Measurements from ENCODE around the gene HIVEP3.
A peak's percentile ranks its signal among the peaks of the same experiment; 100 is the strongest.

Gene HIVEP3

DNA sequence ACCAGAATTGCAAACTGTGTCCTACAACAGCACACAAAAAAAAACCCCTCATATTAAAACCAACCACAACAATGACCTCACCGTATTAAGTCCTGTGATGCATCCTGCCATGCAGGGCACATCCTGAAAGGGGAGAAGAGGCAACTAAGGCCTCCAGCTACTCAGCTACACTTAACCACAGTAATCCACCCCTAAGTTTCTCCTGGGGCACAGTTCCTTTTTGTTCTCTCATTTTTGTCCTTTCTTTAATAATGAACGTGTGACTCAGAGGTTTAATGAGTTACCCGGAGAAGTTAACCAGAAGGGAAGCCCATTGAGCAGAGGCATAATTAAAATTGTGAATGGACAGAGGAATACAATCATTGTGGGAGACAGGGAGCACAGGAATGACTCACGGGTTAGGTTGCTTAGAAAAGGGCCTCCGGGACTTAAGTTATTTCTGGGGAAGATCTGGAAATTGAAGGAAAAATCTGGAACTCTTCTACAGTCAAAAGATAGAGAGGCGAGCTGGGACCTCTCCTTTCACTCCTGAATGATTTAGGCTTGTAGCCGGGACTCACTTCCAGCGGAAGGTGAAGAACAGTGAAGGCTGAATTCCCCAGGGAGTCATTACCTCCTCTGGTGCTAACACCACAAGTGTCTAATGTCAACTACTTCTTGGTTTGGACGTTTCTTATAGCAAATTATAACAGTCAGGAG, 36.9 kb upstream of the HIVEP3 start (continued):
- no peak for TF ChIP-seq ZNF292 (tag by site-specific recombination; IDR thresholded peaks at IDR 0.05; ENCODE audit: borderline replicate concordance, low read depth)
- TF ChIP-seq ZNF174 (tag by site-specific recombination; IDR thresholded peaks at IDR 0.05): no peak
- no peak for TF ChIP-seq ZNF777 (tag by site-specific recombination; IDR thresholded peaks at IDR 0.05; ENCODE audit: borderline replicate concordance)
- no peak for TF ChIP-seq ZNF155 (tag by site-specific recombination; IDR thresholded peaks at IDR 0.05)
- peak; percentile 2; the same call in 1 of the 2 replicates for TF ChIP-seq ZSCAN16 (tag by site-specific recombination; IDR thresholded peaks at IDR 0.05)
- no peak for TF ChIP-seq ZNF221 (tag by site-specific recombination; IDR thresholded peaks at IDR 0.05; ENCODE audit: borderline replicate concordance)
- TF ChIP-seq ZNF169 (tag by site-specific recombination; IDR thresholded peaks at IDR 0.05): no peak
- TF ChIP-seq ZNF248 (tag by site-specific recombination; IDR thresholded peaks at IDR 0.05): no peak
- no peak for TF ChIP-seq ZNF274 (IDR thresholded peaks at IDR 0.05; ENCODE audit: low read length)
- no peak for TF ChIP-seq ZNF274 (tag by site-specific recombination; IDR thresholded peaks at IDR 0.05; ENCODE audit: borderline replicate concordance)
- peak; percentile 80 for TF ChIP-seq ZNF600 (tag by site-specific recombination; IDR thresholded peaks at IDR 0.05)
- no peak for TF ChIP-seq ZSCAN5A (tag by site-specific recombination; IDR thresholded peaks at IDR 0.05)
- peak; percentile 85 for TF ChIP-seq ZNF660 (tag by site-specific recombination; IDR thresholded peaks at IDR 0.05)
- peak; percentile 81 for TF ChIP-seq ZBTB48 (tag by site-specific recombination; IDR thresholded peaks at IDR 0.05)
- TF ChIP-seq, protein P1, sequence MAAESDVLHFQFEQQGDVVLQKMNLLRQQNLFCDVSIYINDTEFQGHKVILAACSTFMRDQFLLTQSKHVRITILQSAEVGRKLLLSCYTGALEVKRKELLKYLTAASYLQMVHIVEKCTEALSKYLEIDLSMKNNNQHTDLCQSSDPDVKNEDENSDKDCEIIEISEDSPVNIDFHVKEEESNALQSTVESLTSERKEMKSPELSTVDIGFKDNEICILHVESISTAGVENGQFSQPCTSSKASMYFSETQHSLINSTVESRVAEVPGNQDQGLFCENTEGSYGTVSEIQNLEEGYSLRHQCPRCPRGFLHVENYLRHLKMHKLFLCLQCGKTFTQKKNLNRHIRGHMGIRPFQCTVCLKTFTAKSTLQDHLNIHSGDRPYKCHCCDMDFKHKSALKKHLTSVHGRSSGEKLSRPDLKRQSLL (tag by site-specific recombination; IDR thresholded peaks at IDR 0.05): 0 out of 2 replicates have a peak, but pooled peaks have one; percentile 12
- no peak for TF ChIP-seq ZFP37 (tag by site-specific recombination; IDR thresholded peaks at IDR 0.05)
- no peak for TF ChIP-seq TCF7L2 (IDR thresholded peaks at IDR 0.05; ENCODE audit: borderline replicate concordance, low read depth, low read length)
- TF ChIP-seq PRDM2 (tag by site-specific recombination; IDR thresholded peaks at IDR 0.05; ENCODE audit: borderline replicate concordance): no peak
- no peak for TF ChIP-seq ZNF404 (tag by site-specific recombination; IDR thresholded peaks at IDR 0.05)
- TF ChIP-seq ZFP41 (tag by site-specific recombination; IDR thresholded peaks at IDR 0.05; ENCODE audit: borderline replicate concordance): no peak
- TF ChIP-seq ZNF837 (tag by site-specific recombination; IDR thresholded peaks at IDR 0.05): no peak
- no peak for TF ChIP-seq ZNF26 (tag by site-specific recombination; IDR thresholded peaks at IDR 0.05)
- no peak for TF ChIP-seq ZNF132 (tag by site-specific recombination; IDR thresholded peaks at IDR 0.05; ENCODE audit: borderline replicate concordance)
- no peak for TF ChIP-seq ZNF529 (tag by site-specific recombination; IDR thresholded peaks at IDR 0.05; ENCODE audit: insufficient replicate concordance)
- no peak for TF ChIP-seq ZNF624 (tag by site-specific recombination; IDR thresholded peaks at IDR 0.05)
- no peak for TF ChIP-seq ZNF239 (tag by site-specific recombination; IDR thresholded peaks at IDR 0.05)
- TF ChIP-seq MEIS1 (CRISPR knock-in tag; IDR thresholded peaks at IDR 0.05; ENCODE audit: borderline replicate concordance): no peak
- peak; percentile 79; the same call in 1 of the 2 replicates for TF ChIP-seq TRIM28 (IDR thresholded peaks at IDR 0.05; ENCODE audit: borderline replicate concordance, low read length)
- no peak for TF ChIP-seq ZNF596 (tag by site-specific recombination; IDR thresholded peaks at IDR 0.05)
- TF ChIP-seq ZNF558 (tag by site-specific recombination; IDR thresholded peaks at IDR 0.05): peak; percentile 22; the same call in 1 of the 2 replicates
- TF ChIP-seq ZNF501 (tag by site-specific recombination; IDR thresholded peaks at IDR 0.05): no peak
- no peak for TF ChIP-seq ZNF768 (tag by site-specific recombination; IDR thresholded peaks at IDR 0.05)

All from HEK293 (cell line).